ENCODE measurements around the gene OR8B4.

The OR8B4 gene

GRCh38 chr11:124424384-124424921 lies at the start of gene OR8B4:
Gene OR8B4 (minus strand): TSS chr11:124424871. CDS start chr11:124424871, 0 bp downstream.
- no peak for TF ChIP-seq CTCF (conservative IDR thresholded peaks at IDR 0.05; ENCODE audit: low read depth, low read length)
- no peak within 1 kb of the TSS for H3K4me3 ChIP-seq (ENCODE audit: low read depth, low read length)
- no peak for DNase-seq (ENCODE audit: low read depth)

GRCh38 chr11:124474079-124474478 lies 49.4 kb upstream of the OR8B4 start:
- no peak for DNase-seq (ENCODE audit: low read depth)
- no peak for TF ChIP-seq CTCF (conservative IDR thresholded peaks at IDR 0.05; ENCODE audit: low read depth, low read length)
- no peak overlapping the region for H3K4me3 ChIP-seq (ENCODE audit: low read depth, low read length)

- no peak overlapping the region for H3K4me3 ChIP-seq (ENCODE audit: low read depth, low read length)
- DNase-seq (ENCODE audit: low read depth): no peak
- no peak for TF ChIP-seq CTCF (conservative IDR thresholded peaks at IDR 0.05; ENCODE audit: low read depth, low read length)
These were observed 48.8 kb upstream of the OR8B4 start for GRCh38 chr11:124473476-124473875.

- DNase-seq (ENCODE audit: low read depth): no peak
- no peak overlapping the region for H3K4me3 ChIP-seq (ENCODE audit: low read depth, low read length)
- no peak for TF ChIP-seq CTCF (conservative IDR thresholded peaks at IDR 0.05; ENCODE audit: low read depth, low read length)
These were observed 46.0 kb upstream of the OR8B4 start for GRCh38 chr11:124470561-124471227.

GRCh38 chr11:124467381-124467927 lies 42.8 kb upstream of the OR8B4 start:
- H3K4me3 ChIP-seq (ENCODE audit: low read depth, low read length): no peak overlapping the region
- TF ChIP-seq CTCF (conservative IDR thresholded peaks at IDR 0.05; ENCODE audit: low read depth, low read length): no peak
- DNase-seq (ENCODE audit: low read depth): no peak

- no peak overlapping the region for H3K4me3 ChIP-seq (ENCODE audit: low read depth, low read length)
- no peak for DNase-seq (ENCODE audit: low read depth)
- TF ChIP-seq CTCF (conservative IDR thresholded peaks at IDR 0.05; ENCODE audit: low read depth, low read length): no peak
These were observed 40.7 kb upstream of the OR8B4 start for GRCh38 chr11:124465368-124465767.

GRCh38 chr11:124463990-124464389 lies 39.3 kb upstream of the OR8B4 start:
- no peak overlapping the region for H3K4me3 ChIP-seq (ENCODE audit: low read depth, low read length)
- DNase-seq (ENCODE audit: low read depth): no peak
- TF ChIP-seq CTCF (conservative IDR thresholded peaks at IDR 0.05; ENCODE audit: low read depth, low read length): no peak

All from choroid plexus epithelial cell (primary cell).